Type B pancreatic cell (in vitro differentiated cells): Measurements from ENCODE around the gene EBF3. TPM values are rescaled to one million over a fixed set of nuclear protein-coding genes. Genes with fewer than 3 reads are reported as not detected.
A peak's percentile ranks its signal among the peaks of the same experiment; 100 is the strongest.

Experiments used
- DNase-seq: peaks from one replicate; pipeline ENCODE4 v3.0.0; 2021; ENCODE audit warnings: mixed read lengths; ENCODE audit not compliant: unreplicated experiment; ENCODE audit errors: extremely low spot score
- H3K27ac Mint-ChIP-seq: 2 replicates; pipeline ENCODE4 v1.8.0; 2021; ENCODE audit warnings: mild to moderate bottlenecking, mixed read lengths
- H3K27me3 Mint-ChIP-seq: 2 replicates; pipeline ENCODE4 v1.8.0; 2021; ENCODE audit warnings: mixed read lengths
- H3K36me3 Mint-ChIP-seq: 2 replicates; pipeline ENCODE4 v1.8.0; 2021; ENCODE audit warnings: mixed read lengths
- H3K4me1 Mint-ChIP-seq: one replicate; pipeline ENCODE4 v1.8.0; 2021; ENCODE audit warnings: mixed read lengths; ENCODE audit not compliant: unreplicated experiment
- H3K4me3 Mint-ChIP-seq: 2 replicates; pipeline ENCODE4 v1.8.0; 2021; ENCODE audit warnings: mild to moderate bottlenecking, mixed read lengths
- H3K9me3 Mint-ChIP-seq: 2 replicates; pipeline ENCODE4 v1.8.0; 2021; ENCODE audit warnings: mixed read lengths
- CTCF ChIP-seq: fragments of 200-600 bp; sonication (generic); conservative IDR thresholded peaks from 2 replicates; pipeline ENCODE4 v1.5.0; 2021; ENCODE audit warnings: antibody characterized with exemption, mild to moderate bottlenecking
- total RNA-seq: library from RNA; stranded (reverse); gene quantifications from 2 replicates; pipeline ENCODE4 v1.2.1, GENCODE V29; 2021; ENCODE audit warnings: low replicate concordance

The EBF3 gene
- total RNA-seq, 1 donor from 2014 or later = 26.1 TPM

- Mint-ChIP-seq H3K4me3 (no peak overlapping the region), H3K4me1 (peaks cover 30% of the 10 kb centered on the region), H3K27ac (no peak overlapping the region), H3K9me3 (no peaks in the 10 kb centered on the region), H3K27me3 (peaks cover 70% of the 10 kb centered on the region), H3K36me3 (peaks cover 2% of the 10 kb centered on the region)
- no peak for TF ChIP-seq CTCF
- DNase-seq = no peak
Measured at GRCh38 chr10:129967579-129968019, 3.5 kb upstream of the EBF3 start.

GRCh38 chr10:129966889-129967578 is 3.0 kb upstream of the EBF3 start:
- Mint-ChIP-seq H3K27ac (no peak overlapping the region), H3K36me3 (peaks cover 4% of the 10 kb centered on the region), H3K9me3 (no peaks in the 10 kb centered on the region), H3K4me1 (peaks cover 31% of the 10 kb centered on the region), H3K27me3 (peaks cover 73% of the 10 kb centered on the region), H3K4me3 (no peak overlapping the region)
- DNase-seq = no peak
- TF ChIP-seq CTCF = no peak

- Mint-ChIP-seq H3K4me3 (peak overlapping the region; percentile 76), H3K27me3 (peaks cover 74% of the 10 kb centered on the region), H3K9me3 (no peaks in the 10 kb centered on the region), H3K4me1 (peaks cover 34% of the 10 kb centered on the region), H3K36me3 (peaks cover 4% of the 10 kb centered on the region), H3K27ac (no peak overlapping the region)
- TF ChIP-seq CTCF = no peak
- DNase-seq = no peak
Measured at GRCh38 chr10:129966370-129966888, 2.4 kb upstream of the EBF3 start.

GRCh38 chr10:129965959-129966358 is 1.9 kb upstream of the EBF3 start:
- H3K27ac Mint-ChIP-seq = no peak overlapping the region
- peaks cover 34% of the 10 kb centered on the region for H3K4me1 Mint-ChIP-seq
- no peak for DNase-seq
- H3K27me3 Mint-ChIP-seq = peaks cover 77% of the 10 kb centered on the region
- H3K4me3 Mint-ChIP-seq = peak overlapping the region; percentile 76
- TF ChIP-seq CTCF = no peak
- H3K9me3 Mint-ChIP-seq = no peaks in the 10 kb centered on the region
- H3K36me3 Mint-ChIP-seq = peaks cover 4% of the 10 kb centered on the region

- DNase-seq = no peak
- Mint-ChIP-seq H3K4me3 (peak overlapping the region; percentile 66), H3K27me3 (peaks cover 77% of the 10 kb centered on the region)
Measured at GRCh38 chr10:129965425-129965808, 1.3 kb upstream of the EBF3 start.

More at GRCh38 chr10:129965425-129965808, 1.3 kb upstream of the EBF3 start:
- no peak for TF ChIP-seq CTCF
- peaks cover 4% of the 10 kb centered on the region for H3K36me3 Mint-ChIP-seq
- H3K27ac Mint-ChIP-seq = no peak overlapping the region
- H3K9me3 Mint-ChIP-seq = no peaks in the 10 kb centered on the region
- peaks cover 32% of the 10 kb centered on the region for H3K4me1 Mint-ChIP-seq
